PFSK-1 (cell line): ENCODE data around the gene TECRL.

Experiments used
- FOXP2 ChIP-seq: optimal IDR thresholded peaks from 2 replicates; pipeline ENCODE3; 2011; ENCODE audit warnings: borderline replicate concordance, control low read depth, inconsistent platforms; ENCODE audit not compliant: insufficient read depth; ENCODE audit errors: extremely low read length, extremely low read depth
- POLR2AphosphoS5 ChIP-seq: IDR thresholded peaks from 2 replicates; pipeline ENCODE4 v1.6.1; 2012; ENCODE audit warnings: low read depth, mild to moderate bottlenecking, control low read depth, low read length, moderate library complexity
- REST ChIP-seq, 2 experiments: IDR thresholded peaks; 2 replicates each; pipeline versions ENCODE4 v1.6.1 to v1.8.0; 2011 to 2012; ENCODE audit warnings: low read depth in 2 of 2, low read length in 2 of 2, control low read depth in 1 of 2, inconsistent platforms in 1 of 2, mild to moderate bottlenecking in 1 of 2, moderate library complexity in 1 of 2; ENCODE audit not compliant: insufficient read depth in 1 of 2
- SIN3A ChIP-seq: IDR thresholded peaks from 2 replicates; pipeline ENCODE4 v1.6.1; 2012; ENCODE audit warnings: mild to moderate bottlenecking, low read length, moderate library complexity, borderline replicate concordance; ENCODE audit not compliant: insufficient read depth
- TAF1 ChIP-seq: IDR thresholded peaks from 2 replicates; pipeline ENCODE4 v1.6.1; 2012; ENCODE audit warnings: low read length, control low read depth, borderline replicate concordance; ENCODE audit not compliant: insufficient read depth

DNA sequence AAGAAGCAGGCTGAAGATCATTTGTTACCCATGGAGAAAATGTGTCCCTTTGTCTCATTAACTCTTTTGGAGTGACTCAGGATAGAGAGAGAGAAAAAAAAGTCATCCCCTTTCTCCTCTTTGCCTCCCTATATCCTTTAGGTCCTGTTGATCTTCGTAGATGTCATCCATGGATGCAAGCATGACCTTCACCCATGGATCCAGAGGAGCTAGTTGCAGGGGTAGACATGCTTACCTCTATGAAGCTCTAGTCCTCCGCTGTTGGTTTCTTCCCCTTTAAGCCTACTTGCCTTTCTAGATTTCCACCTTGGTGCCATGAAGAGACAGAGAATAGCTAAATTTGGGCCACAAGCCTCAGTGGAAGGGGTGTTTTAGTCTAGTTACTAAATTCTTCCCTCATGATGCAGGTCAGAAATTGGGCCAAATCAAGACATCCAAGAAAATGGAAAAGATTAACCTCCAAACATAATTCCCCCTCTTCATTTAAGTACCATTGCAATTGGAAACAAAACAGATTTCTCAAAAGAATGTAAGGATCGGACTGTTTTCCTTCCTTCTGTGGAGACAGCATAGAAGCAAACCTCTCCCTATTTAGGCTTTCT lies 178.4 kb downstream of the TECRL start:
- no peak for TF ChIP-seq POLR2AphosphoS5
- no peak for TF ChIP-seq TAF1
- TF ChIP-seq FOXP2 = no peak
- no peak for TF ChIP-seq SIN3A
- no peak for TF ChIP-seq REST (IDR thresholded peaks at IDR 0.05; ENCODE audit: insufficient read depth in 1 of 2, low read depth in 2 of 2, low read length in 2 of 2)
